NOMO-1 treated with dmso at 0.1 percent for 144 hours (cell line): Measurements from ENCODE around the gene CORO7.
A peak's percentile ranks its signal among the peaks of the same experiment; 100 is the strongest.
"Not testable (repeated sequence)": the region's sequence is repeated elsewhere in the genome, so short reads cannot be mapped to it uniquely, and the experiment has no call there.

Source experiments
- DNase-seq: peaks from one replicate; lab custom pipeline; 2025; ENCODE audit not compliant: unreplicated experiment; lab: John Stamatoyannopoulos, UW

The CORO7 gene

DNA sequence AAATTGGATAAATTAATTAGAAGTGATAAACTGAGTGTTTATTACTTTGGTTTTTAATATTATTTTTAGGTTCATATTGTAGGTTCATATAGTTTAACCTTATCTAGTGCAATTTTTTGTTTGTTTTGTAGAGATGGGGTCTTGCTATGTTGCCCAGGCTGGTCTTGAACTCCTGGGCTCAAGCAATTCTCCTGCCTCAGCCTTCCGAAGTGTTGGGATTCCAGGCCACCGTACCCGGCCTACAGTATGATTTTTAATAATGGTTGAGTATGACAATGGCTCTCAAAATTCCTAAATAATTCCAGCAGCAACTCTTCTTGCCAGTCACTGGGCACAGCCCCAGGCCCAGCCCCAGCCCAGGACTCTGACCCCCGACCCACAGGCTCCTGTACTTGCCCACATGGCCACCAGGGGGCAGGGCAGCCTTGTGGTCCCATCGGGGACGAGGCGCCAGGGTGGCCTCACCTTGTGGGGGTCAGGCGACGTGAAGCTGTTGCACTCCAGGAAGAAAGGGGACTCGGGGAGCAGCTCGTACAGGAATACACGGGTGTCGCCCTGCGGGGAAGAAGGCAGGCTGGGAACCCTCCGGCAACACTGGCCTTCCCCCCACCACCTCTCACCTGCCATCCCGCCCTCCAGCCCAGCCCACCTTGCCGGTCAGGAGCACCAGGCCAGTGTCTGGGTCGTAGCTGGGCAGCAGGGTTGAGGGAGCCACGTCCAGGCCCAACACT lies 57.4 kb downstream of the CORO7 start:
- DNase-seq: no peak

DNA sequence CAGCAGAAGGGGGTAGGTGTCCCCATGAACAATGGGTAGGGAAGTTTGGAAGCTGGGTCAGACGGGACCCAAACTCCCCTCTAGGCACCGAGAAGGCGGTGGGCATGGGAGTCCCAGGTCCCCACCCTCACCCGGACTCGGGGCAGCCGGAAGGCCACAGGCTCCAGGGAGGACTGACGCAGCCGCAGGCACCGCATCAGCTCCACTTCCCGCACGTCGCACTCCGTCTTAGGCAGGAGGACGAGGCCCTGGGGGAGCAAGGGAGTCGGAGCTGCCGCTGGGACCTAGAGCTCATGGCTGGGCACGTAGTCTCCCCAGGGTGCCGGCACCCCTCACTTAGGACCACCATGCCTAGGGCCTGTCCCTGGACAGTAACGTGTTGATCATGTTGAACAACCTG lies 58.2 kb downstream of the CORO7 start:
- no peak for DNase-seq

- no peak for DNase-seq
These were observed 59.6 kb downstream of the CORO7 start for GRCh38 chr16:4356820-4357219.

DNA sequence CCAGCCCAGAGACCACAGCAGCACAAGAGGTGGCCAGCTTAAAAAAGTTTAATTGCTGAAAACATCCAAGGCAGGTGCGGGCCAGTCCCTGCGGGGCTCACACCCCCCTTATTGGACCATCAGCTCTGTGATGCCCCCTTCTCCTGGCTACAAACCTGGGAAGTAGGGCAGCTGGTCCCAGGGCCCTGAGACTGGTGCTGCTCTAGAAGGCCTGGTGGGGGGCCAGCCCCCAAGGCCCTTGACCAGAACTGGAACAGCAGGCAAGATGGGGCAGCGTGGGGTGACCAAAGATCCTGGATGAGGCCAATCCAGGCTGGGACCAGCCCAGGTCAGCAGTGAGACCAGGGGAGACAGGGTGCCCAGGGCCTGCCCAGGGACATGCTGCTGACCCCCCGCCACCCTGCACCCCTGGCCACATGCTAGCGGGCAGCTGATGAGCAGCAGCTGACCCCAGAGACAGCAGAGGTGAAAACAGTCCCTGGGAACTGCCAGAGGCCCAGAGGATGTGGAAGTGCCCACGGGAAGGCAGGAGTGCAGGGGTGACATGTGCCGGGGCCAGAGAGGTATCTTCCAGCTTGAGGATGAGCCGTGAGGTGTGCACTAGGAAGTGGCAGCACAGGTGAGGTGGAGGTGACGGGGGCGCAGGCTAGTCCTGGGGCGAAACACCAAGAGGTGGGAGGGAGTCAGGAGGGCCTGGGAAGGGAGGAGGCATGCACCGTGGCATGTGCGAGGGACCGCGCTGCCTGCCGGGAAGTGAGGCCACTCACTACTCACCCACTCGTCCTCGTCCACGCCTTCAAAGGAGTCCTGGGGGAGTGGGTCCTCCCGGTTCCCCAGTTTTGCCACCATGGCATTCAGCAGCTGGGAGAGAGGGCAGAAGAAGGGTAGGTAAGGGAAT lies 61.6 kb downstream of the CORO7 start:
- no peak for DNase-seq

DNA sequence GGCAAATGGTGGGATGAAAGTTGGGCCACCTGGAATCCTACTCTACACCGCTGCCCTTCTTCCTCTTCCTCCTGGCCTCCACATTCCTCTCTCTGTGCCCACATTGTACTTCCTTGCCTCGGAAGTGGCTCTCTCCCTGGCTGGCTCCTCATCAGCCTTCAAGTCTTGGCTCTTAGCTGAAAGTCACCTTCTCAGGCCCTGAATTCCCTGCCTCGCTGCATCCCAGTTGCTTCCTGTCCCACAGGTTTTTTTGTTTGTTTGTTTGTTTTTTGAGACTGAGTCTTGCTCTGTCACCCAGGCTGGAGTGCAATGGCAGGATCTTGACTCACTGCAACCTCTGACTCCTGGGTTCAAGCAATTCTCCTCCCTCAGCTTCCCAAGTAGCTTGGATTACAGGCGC lies 62.7 kb downstream of the CORO7 start:
- DNase-seq: no peak

- no peak for DNase-seq
These were observed 63.6 kb downstream of the CORO7 start for GRCh38 chr16:4352843-4353242.

- no peak for DNase-seq
These were observed 64.5 kb downstream of the CORO7 start for GRCh38 chr16:4351880-4352279.

- peak; percentile 94 for DNase-seq
These were observed 65.4 kb downstream of the CORO7 start, which contains the start of gene PAM16 for GRCh38 chr16:4350787-4351659. PAM16 (minus strand) TSS chr16:4351321; CDS start chr16:4351234, 87 bp downstream.

DNA sequence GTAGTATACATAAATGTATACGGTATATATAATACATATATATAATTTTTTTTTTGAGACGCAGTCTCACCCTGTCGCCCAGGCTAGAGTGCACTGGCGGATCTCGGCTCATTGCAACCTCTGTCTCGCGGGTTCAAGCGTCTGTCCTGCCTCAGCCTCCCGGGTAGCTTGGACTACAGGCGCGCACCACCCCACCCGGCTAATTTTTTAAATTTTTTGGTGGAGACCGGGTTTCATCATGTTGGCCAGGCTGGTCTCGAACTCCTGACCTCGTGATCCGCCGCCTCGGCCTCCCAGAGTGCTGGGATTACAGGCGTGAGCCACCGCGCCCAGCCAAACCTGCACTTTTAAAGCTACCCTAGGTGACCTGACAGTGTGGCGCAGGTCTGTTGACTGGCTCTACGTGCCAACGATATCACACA lies 66.0 kb downstream of the CORO7 start:
- DNase-seq: no peak

DNA sequence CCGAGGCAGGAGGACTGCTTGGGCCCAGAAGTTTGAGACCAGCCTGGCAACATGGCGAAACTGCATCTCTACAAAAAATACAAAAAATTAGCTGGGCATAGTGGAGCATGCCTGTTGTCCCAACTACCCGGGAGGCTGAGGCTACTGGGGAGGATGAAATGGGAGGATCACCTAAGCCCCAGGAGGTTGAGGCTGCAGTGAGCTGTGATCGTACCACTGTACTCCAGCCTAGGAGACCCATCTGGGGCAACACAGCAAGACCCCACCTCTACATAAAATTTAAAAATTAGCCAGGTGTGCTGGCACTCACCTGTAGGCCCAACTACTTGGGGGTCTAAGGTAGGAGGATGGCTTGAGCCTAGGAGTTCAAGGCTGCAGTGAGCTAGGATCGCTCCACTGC lies 67.1 kb downstream of the CORO7 start:
- no peak for DNase-seq

DNA sequence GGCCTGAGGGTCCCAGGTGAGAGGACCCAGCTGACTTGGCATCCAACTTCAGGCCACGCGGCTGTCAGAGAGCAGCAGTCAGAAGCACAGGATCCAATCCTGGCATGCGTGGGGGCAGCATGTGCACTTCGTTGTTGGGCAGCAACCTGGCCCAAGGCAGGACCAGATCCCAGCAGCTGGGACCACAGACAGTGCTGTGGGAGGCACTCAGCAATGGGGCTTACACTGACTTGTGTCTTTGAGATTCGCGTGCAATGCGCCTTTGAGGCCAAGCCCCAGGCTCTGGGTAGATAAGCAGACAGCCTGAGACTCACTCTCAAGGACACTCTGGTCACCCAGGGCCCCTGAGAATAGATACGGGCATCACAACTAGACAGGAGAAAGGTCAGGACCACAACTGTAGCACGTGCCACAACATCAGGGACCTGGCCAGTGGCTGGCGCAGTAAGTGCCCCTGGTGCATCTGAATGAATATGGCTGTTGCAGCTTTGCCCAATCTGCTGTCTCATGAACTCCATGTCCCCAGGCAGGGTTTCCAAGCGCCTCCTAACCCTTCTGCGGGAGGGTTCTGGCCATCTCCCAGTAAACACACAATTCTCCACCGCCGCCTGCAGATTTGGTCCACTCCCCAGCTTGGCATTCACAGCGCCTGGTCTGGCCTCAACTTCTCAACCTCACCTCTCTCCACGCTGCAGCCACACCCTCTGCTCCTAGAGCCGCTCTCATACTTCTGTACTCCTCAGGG lies 68.5 kb downstream of the CORO7 start:
- DNase-seq: no peak

GRCh38 chr16:4347010-4347409 lies 69.4 kb downstream of the CORO7 start:
- DNase-seq: peak; percentile 78

GRCh38 chr16:4345836-4346781 lies 70.3 kb downstream of the CORO7 start:
- peak; percentile 61 for DNase-seq

- DNase-seq: no peak
These were observed 71.2 kb downstream of the CORO7 start for GRCh38 chr16:4344983-4345835.

DNA sequence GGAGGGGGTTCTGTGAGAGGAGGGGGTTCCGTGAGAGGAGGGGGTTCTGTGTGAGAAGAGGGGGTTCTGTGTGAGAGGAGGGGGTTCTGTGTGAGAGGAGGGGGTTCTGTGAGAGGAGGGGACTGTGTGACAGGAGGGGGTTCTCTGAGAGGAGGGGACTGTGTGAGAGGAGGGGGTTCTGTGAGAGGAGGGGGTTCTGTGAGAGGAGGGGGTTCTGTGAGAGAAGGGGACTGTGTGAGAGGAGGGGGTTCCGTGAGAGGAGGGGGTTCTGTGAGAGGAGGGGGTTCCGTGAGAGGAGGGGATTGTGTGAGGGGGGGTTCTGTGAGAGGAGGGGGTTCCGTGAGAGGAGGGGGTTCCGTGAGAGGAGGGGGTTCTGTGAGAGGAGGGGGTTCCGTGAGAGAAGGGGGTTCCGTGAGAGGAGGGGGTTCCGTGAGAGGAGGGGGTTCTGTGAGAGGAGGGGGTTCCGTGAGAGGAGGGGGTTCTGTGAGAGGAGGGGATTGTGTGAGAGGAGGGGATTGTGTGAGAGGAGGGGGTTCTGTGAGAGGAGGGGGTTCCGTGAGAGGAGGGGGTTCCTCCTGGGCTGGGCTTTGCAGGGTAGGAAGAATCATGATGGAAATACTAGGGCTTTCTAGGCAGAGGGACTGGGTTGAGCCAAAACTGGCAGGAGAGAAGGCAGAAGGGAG lies 72.0 kb downstream of the CORO7 start:
- DNase-seq: not testable (repeated sequence)

DNA sequence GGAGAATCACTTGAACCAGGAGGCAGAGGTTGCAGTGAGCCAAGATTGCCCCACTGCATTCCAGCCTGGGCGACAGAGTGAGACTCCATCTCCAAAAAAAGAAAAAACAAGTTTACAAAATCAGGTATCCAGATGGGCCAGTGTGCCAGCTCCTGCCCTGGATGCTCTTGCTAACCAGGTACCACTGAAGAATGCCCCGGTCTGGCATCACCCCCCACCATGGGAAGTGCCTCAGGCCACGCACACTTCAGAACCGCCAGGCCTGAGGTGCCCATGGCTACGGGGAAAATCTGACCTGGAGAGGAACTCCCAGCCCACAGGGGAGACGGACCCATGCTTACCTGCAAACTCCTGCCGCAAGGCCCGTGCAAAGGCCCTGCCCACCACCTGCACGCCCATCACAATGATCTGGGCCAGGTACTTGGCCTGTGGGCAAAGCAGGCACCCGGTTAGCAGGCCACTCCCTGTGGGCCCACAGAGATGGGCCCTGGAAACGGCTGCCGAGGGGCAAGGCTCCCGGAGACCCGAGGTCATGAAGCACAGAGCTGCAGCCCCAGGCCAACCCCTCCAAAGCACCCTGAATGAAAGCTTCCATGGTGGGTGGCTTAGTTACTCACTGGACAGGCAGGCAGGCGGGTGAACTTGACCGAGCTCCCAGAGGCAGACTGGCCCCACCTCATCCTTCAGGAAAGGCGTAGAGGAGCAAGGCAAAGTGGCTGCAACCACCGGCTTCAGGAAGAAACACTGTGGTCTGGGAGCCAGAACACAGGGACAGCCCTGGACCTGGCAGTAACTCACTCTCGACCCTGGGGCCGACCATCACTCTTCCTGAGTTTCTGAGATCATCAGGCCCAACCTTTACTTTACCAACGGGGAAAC lies 73.3 kb downstream of the CORO7 start:
- DNase-seq: no peak

DNA sequence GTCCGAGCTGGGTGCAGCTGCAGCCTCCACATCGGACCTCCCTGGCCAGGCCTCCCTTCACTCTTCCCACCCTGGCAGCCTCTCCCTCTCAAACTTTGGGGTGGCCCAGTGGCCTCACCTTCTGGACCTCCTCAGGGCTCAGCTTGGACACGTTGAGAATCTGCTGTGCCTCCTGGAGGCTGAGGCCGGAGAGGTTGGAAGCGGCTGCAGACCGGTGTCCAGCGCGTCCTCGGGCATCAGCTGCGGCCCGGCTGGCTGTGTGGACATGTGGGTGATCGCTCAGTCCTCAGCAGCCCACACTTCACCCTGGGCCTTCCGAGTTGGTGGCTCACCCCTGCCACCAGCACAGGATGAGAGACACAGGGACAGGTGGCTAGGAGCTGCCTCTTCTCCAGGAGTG lies 75.1 kb downstream of the CORO7 start:
- DNase-seq: no peak
